SK-N-SH treated with all-trans-retinoic acid at 6 μM for 48 hours (cell line): ENCODE data around the gene FBLN5.

Experiments
- ARNTL ChIP-seq: fragments of 450-650 bp; formaldehyde crosslinking; IDR thresholded peaks from 2 replicates; pipeline ENCODE4 v1.5.0; 2020; ENCODE audit warnings: low read depth, mild to moderate bottlenecking, moderate library complexity, borderline replicate concordance
- BACH2 ChIP-seq: fragments of 250-450 bp; sonication (Bioruptor Pico); IDR thresholded peaks from 2 replicates; pipeline ENCODE4 v1.9.0; 2021; ENCODE audit warnings: mild to moderate bottlenecking, borderline replicate concordance
- CREB5 ChIP-seq: fragments of 250-450 bp; sonication (Bioruptor Pico); IDR thresholded peaks from 2 replicates; pipeline ENCODE4 v1.5.1; 2020; ENCODE audit warnings: low read depth, mild to moderate bottlenecking, moderate library complexity
- ESRRG ChIP-seq: fragments of 250-450 bp; sonication (Bioruptor Pico); IDR thresholded peaks from 2 replicates; pipeline ENCODE4 v1.6.1; 2021; ENCODE audit warnings: mild to moderate bottlenecking
- GLIS3 ChIP-seq: fragments of 250-450 bp; sonication (Bioruptor Pico); IDR thresholded peaks from 2 replicates; pipeline ENCODE4 v1.5.0; 2020; ENCODE audit warnings: mild to moderate bottlenecking, moderate library complexity
- PATZ1 ChIP-seq: fragments of 250-450 bp; sonication (Bioruptor Pico); IDR thresholded peaks from 2 replicates; pipeline ENCODE4 v1.8.0; 2020; ENCODE audit warnings: mild to moderate bottlenecking, moderate library complexity, borderline replicate concordance
- POU6F1 ChIP-seq: fragments of 250-450 bp; sonication (Bioruptor Pico); IDR thresholded peaks from 2 replicates; pipeline ENCODE4 v1.8.0; 2021; ENCODE audit warnings: low read depth, mild to moderate bottlenecking, moderate library complexity, borderline replicate concordance
- PPARA ChIP-seq: fragments of 250-450 bp; sonication (Bioruptor Pico); IDR thresholded peaks from 2 replicates; pipeline ENCODE4 v1.5.0; 2020; ENCODE audit warnings: mild to moderate bottlenecking, borderline replicate concordance
- RARB ChIP-seq: fragments of 250-450 bp; sonication (Bioruptor Pico); IDR thresholded peaks from 2 replicates; pipeline ENCODE4 v1.8.0; 2021; ENCODE audit warnings: mild to moderate bottlenecking, moderate library complexity
- SNAI2 ChIP-seq: fragments of 250-450 bp; sonication (Bioruptor Pico); IDR thresholded peaks from 2 replicates; pipeline ENCODE4 v1.5.0; 2020; ENCODE audit warnings: mild to moderate bottlenecking, moderate library complexity
- TSHZ2 ChIP-seq: fragments of 250-450 bp; sonication (Bioruptor Pico); IDR thresholded peaks from 2 replicates; pipeline ENCODE4 v1.5.0; 2020; ENCODE audit warnings: mild to moderate bottlenecking, moderate library complexity
- ZFP3 ChIP-seq: fragments of 250-450 bp; sonication (Bioruptor Pico); IDR thresholded peaks from 2 replicates; pipeline ENCODE4 v1.5.0; 2020; ENCODE audit warnings: mild to moderate bottlenecking, moderate library complexity
- ZFP30 ChIP-seq: fragments of 450-650 bp; formaldehyde crosslinking; IDR thresholded peaks from 2 replicates; pipeline ENCODE4 v1.5.0; 2022; ENCODE audit warnings: mild to moderate bottlenecking, moderate library complexity
- ZNF565 ChIP-seq: fragments of 450-650 bp; formaldehyde crosslinking; conservative IDR thresholded peaks from 2 replicates; pipeline ENCODE4 v1.5.0; 2020; ENCODE audit warnings: low read depth, mild to moderate bottlenecking, moderate library complexity

- TF ChIP-seq ZFP3 (CRISPR knock-in tag) = no peak
- no peak for TF ChIP-seq TSHZ2 (CRISPR knock-in tag)
- TF ChIP-seq ARNTL = no peak
- no peak for TF ChIP-seq PPARA (CRISPR knock-in tag)
- no peak for TF ChIP-seq RARB (CRISPR knock-in tag)
- no peak for TF ChIP-seq POU6F1 (CRISPR knock-in tag)
- TF ChIP-seq PATZ1 (CRISPR knock-in tag) = no peak
- TF ChIP-seq ESRRG = no peak
- TF ChIP-seq GLIS3 (CRISPR knock-in tag) = no peak
- TF ChIP-seq ZFP30 (CRISPR knock-in tag) = no peak
- no peak for TF ChIP-seq CREB5 (CRISPR knock-in tag)
- no peak for TF ChIP-seq SNAI2 (CRISPR knock-in tag)
- no peak for TF ChIP-seq BACH2
- no peak for TF ChIP-seq ZNF565 (CRISPR knock-in tag)
These were observed 7.3 kb downstream of the FBLN5 start for GRCh38 chr14:91940209-91940608.
